CD14-positive monocyte (primary cell): Measurements from ENCODE around the gene LSM14B. TPM values are rescaled to one million over a fixed set of nuclear protein-coding genes. Genes with fewer than 3 reads are reported as not detected.
A peak's percentile ranks its signal among the peaks of the same experiment; 100 is the strongest.

ENCODE experiments used
- DNase-seq, 3 donors: peaks; one replicate each; pipeline ENCODE4 v3.0.0-alpha.2; 2011 to 2022
- H2AFZ ChIP-seq: 2 replicates; pipeline ENCODE4 v1.6.0; 2012; ENCODE audit warnings: mild to moderate bottlenecking, low read depth, low read length, inconsistent platforms; ENCODE audit not compliant: insufficient read depth, poor library complexity, severe bottlenecking
- H3K27ac ChIP-seq, 2 donors: 1 replicate in 1 of 2; 2 replicates in 1 of 2; pipeline ENCODE4 v1.5.1; 2012 to 2013; ENCODE audit warnings: low read length in 2 of 2, control low read depth in 1 of 2, inconsistent platforms in 1 of 2, low read depth in 1 of 2, mild to moderate bottlenecking in 1 of 2
- H3K27me3 ChIP-seq, 2 donors: one replicate each; pipeline versions ENCODE4 v1.6.0 to v1.6.1; 2011 to 2013; ENCODE audit warnings: low read length in 2 of 2; ENCODE audit not compliant: control insufficient read depth in 2 of 2, insufficient read depth in 2 of 2
- H3K36me3 ChIP-seq, 2 donors: replicated peaks in 1 of 2; 1 replicate in 1 of 2; 2 replicates in 1 of 2; pipeline versions ENCODE4 v1.5.1 to v1.6.1; 2012 to 2013; ENCODE audit warnings: low read length in 2 of 2, control low read depth in 1 of 2, inconsistent platforms in 1 of 2, mild to moderate bottlenecking in 1 of 2; ENCODE audit not compliant: insufficient read depth in 2 of 2, control insufficient read depth in 1 of 2
- H3K4me1 ChIP-seq, 2 donors: 1 replicate in 1 of 2; 2 replicates in 1 of 2; pipeline versions ENCODE4 v1.5.1 to v1.6.1; 2012 to 2013; ENCODE audit warnings: low read length in 2 of 2, control low read depth in 1 of 2, inconsistent platforms in 1 of 2, mild to moderate bottlenecking in 1 of 2, moderate library complexity in 1 of 2; ENCODE audit not compliant: insufficient read depth in 2 of 2, control insufficient read depth in 1 of 2
- H3K4me2 ChIP-seq: replicated peaks from 2 replicates; pipeline ENCODE3; 2012; ENCODE audit warnings: low read length, moderate library complexity, mild to moderate bottlenecking; ENCODE audit not compliant: poor library complexity, severe bottlenecking; ENCODE audit errors: extremely low read depth
- H3K4me3 ChIP-seq, 3 experiments: fragments of 200-600 bp in 1 of 3; sonication (generic) in 1 of 3; replicated peaks in 1 of 3; 1 replicate in 2 of 3; 2 replicates in 1 of 3; pipeline ENCODE4 v1.5.1; 2011 to 2013; ENCODE audit warnings: low read length in 3 of 3, mild to moderate bottlenecking in 3 of 3, control low read depth in 2 of 3, low read depth in 2 of 3, inconsistent platforms in 1 of 3, moderate library complexity in 1 of 3
- H3K79me2 ChIP-seq: 2 replicates; pipeline ENCODE4 v1.6.0; 2012; ENCODE audit warnings: mild to moderate bottlenecking, control low read depth, inconsistent platforms, low read length, moderate library complexity; ENCODE audit not compliant: insufficient read depth
- H3K9ac ChIP-seq: 2 replicates; pipeline ENCODE4 v1.6.0; 2017; ENCODE audit warnings: low read length, mild to moderate bottlenecking; ENCODE audit not compliant: insufficient read depth, poor library complexity, severe bottlenecking
- H3K9me3 ChIP-seq, 2 donors: replicated peaks in 1 of 2; 1 replicate in 1 of 2; 2 replicates in 1 of 2; pipeline versions ENCODE4 v1.5.1 to v1.6.1; 2012 to 2013; ENCODE audit warnings: low read length in 2 of 2, control low read depth in 1 of 2; ENCODE audit not compliant: control insufficient read depth in 1 of 2, insufficient read depth in 1 of 2
- H4K20me1 ChIP-seq: 2 replicates; pipeline ENCODE4 v1.6.0; 2012; ENCODE audit warnings: mild to moderate bottlenecking, low read length, control low read depth, moderate library complexity; ENCODE audit not compliant: insufficient read depth
- H3K27ac Mint-ChIP-seq, 7 donors: one replicate each; pipeline ENCODE4 v1.8.0; 2020; ENCODE audit warnings: mild to moderate bottlenecking in 7 of 7, mixed read lengths in 7 of 7, moderate library complexity in 6 of 7, inconsistent platforms in 2 of 7
- H3K27me3 Mint-ChIP-seq, 3 donors: one replicate each; pipeline ENCODE4 v1.8.0; 2021 to 2022; ENCODE audit warnings: low read depth in 3 of 3, mild to moderate bottlenecking in 3 of 3, mixed read lengths in 3 of 3, moderate library complexity in 3 of 3, inconsistent platforms in 1 of 3
- H3K36me3 Mint-ChIP-seq, 2 donors: one replicate each; pipeline ENCODE4 v1.8.0; 2020; ENCODE audit warnings: mixed read lengths in 2 of 2, inconsistent platforms in 1 of 2, mild to moderate bottlenecking in 1 of 2
- H3K4me1 Mint-ChIP-seq: one replicate; pipeline ENCODE4 v1.8.0; 2020; ENCODE audit warnings: mild to moderate bottlenecking, mixed read lengths
- H3K4me3 Mint-ChIP-seq, 2 donors: one replicate each; pipeline ENCODE4 v1.8.0; 2020; ENCODE audit warnings: mild to moderate bottlenecking in 2 of 2, mixed read lengths in 2 of 2, moderate library complexity in 1 of 2
- H3K9me3 Mint-ChIP-seq, 7 donors: one replicate each; pipeline ENCODE4 v1.8.0; 2020 to 2022; ENCODE audit warnings: mixed read lengths in 7 of 7, mild to moderate bottlenecking in 6 of 7, moderate library complexity in 6 of 7, inconsistent platforms in 2 of 7
- CTCF ChIP-seq: fragments of 200-600 bp; IDR thresholded peaks from one replicate; pipeline ENCODE4 v1.8.0; 2022; ENCODE audit warnings: antibody characterized with exemption, mild to moderate bottlenecking
- WGBS: methylation state at CpG from one replicate; pipeline ENCODE4 v1.1.5; 2013; ENCODE audit warnings: missing lambda C conversion rate; ENCODE audit not compliant: insufficient coverage; 5-methylcytosine and 5-hydroxymethylcytosine counted together
- intact Hi-C, 2 donors: fragments of 100-400 bp; cut with micrococcal nuclease; formaldehyde crosslinking; loops; one replicate each; pipeline versions ENCODE4 v1.15.0 to v1.15.1; 2023
- polyA plus RNA-seq, 3 donors: library from polyadenylated mRNA; depleted of rRNA in 1 of 3; unstranded in 2 of 3; stranded (reverse) in 1 of 3; fragments of 300-500 nt in 2 of 3; fragments of >200 nt in 1 of 3; fragmentation: Illumina TruSeq in 2 of 3; gene quantifications; 1 replicate in 2 of 3; 2 replicates in 1 of 3; pipeline ENCODE4 v1.2.3, GENCODE V29; 2012 to 2021

Gene LSM14B
- polyA plus RNA-seq, 3 donors, result 1.0 to 33.5 (median 1.4) TPM

- peaks cover 4 to 14% (median 6%) of the 10 kb centered on the region in 3 donors for H3K27me3 Mint-ChIP-seq
- Histone ChIP-seq H3K79me2 (no peaks in the 10 kb centered on the region), H3K36me3 (no peaks in the 10 kb centered on the region), H3K9me3 (peaks cover 0 to 8% of the 10 kb centered on the region in 2 donors), H3K4me2 (no peak overlapping the region), H3K27ac (no peak overlapping the region), H3K27me3 (no peaks in the 10 kb centered on the region), H3K4me3 (no peak overlapping the region), H3K9ac (no peak overlapping the region), H3K4me1 (no peaks in the 10 kb centered on the region), H2AFZ (no peak overlapping the region), H4K20me1 (no peaks in the 10 kb centered on the region)
- peaks cover 0 to 12% (median 7%) of the 10 kb centered on the region in 7 donors for H3K9me3 Mint-ChIP-seq
- no peak for TF ChIP-seq CTCF
- intact Hi-C loops, result no loop called here
- no peaks in the 10 kb centered on the region for H3K36me3 Mint-ChIP-seq
- WGBS, result 95% methylated on average over 17 of the region's 17 CpGs
- no peaks in the 10 kb centered on the region for H3K4me1 Mint-ChIP-seq
- DNase-seq, result no peak
- no peak overlapping the region for H3K27ac Mint-ChIP-seq
- H3K4me3 Mint-ChIP-seq, result no peak overlapping the region
Observed at GRCh38 chr20:62087632-62088031, 34.6 kb upstream of the LSM14B start.

GRCh38 chr20:62088258-62089127 lies 33.8 kb upstream of the LSM14B start:
- Histone ChIP-seq H3K4me1 (no peaks in the 10 kb centered on the region), H3K27ac (no peak overlapping the region), H3K4me2 (no peak overlapping the region), H4K20me1 (no peaks in the 10 kb centered on the region), H3K79me2 (no peaks in the 10 kb centered on the region), H3K4me3 (no peak overlapping the region), H3K36me3 (no peaks in the 10 kb centered on the region), H3K9me3 (peaks cover 0 to 16% of the 10 kb centered on the region in 2 donors), H3K27me3 (no peaks in the 10 kb centered on the region), H3K9ac (no peak overlapping the region), H2AFZ (no peak overlapping the region)
- H3K4me3 Mint-ChIP-seq, result no peak overlapping the region
- intact Hi-C loops, result no loop called here
- peaks cover 2 to 18% (median 11%) of the 10 kb centered on the region in 7 donors for H3K9me3 Mint-ChIP-seq
- peaks cover 4 to 12% (median 6%) of the 10 kb centered on the region in 3 donors for H3K27me3 Mint-ChIP-seq
- no peaks in the 10 kb centered on the region for H3K4me1 Mint-ChIP-seq
- H3K27ac Mint-ChIP-seq, result no peak overlapping the region
- WGBS, result 88% methylated on average over 5 of the region's 15 CpGs
- peak; percentile 12 to 74 (median 41) for DNase-seq
- TF ChIP-seq CTCF, result no peak
- H3K36me3 Mint-ChIP-seq, result no peaks in the 10 kb centered on the region
